ENCODE results near the gene ATG2B.
"Not testable (repeated sequence)": the region's sequence is repeated elsewhere in the genome, so short reads cannot be mapped to it uniquely, and the experiment has no call there.

The ATG2B gene

GRCh38 chr14:96252999-96253539 lies 110.1 kb downstream of the ATG2B start:
- DNase-seq (ENCODE audit: low read depth in 2 of 2) = no peak

GRCh38 chr14:96252323-96252998 lies 110.7 kb downstream of the ATG2B start:
- no peak for DNase-seq (ENCODE audit: low read depth in 2 of 2)

- DNase-seq (ENCODE audit: low read depth in 2 of 2) = no peak
These were observed 111.4 kb downstream of the ATG2B start for GRCh38 chr14:96251656-96252155.

GRCh38 chr14:96250485-96250884 lies 112.7 kb downstream of the ATG2B start:
- DNase-seq (ENCODE audit: low read depth in 2 of 2) = no peak

- DNase-seq (ENCODE audit: low read depth in 2 of 2) = no peak
These were observed 114.1 kb downstream of the ATG2B start for GRCh38 chr14:96249029-96249428.

- DNase-seq (ENCODE audit: low read depth in 2 of 2) = no peak
These were observed 116.1 kb downstream of the ATG2B start for GRCh38 chr14:96247031-96247430.

GRCh38 chr14:96246539-96246847 lies 116.6 kb downstream of the ATG2B start:
- DNase-seq (ENCODE audit: low read depth in 2 of 2) = no peak

- DNase-seq (ENCODE audit: low read depth in 2 of 2) = no peak
These were observed 117.2 kb downstream of the ATG2B start for GRCh38 chr14:96245710-96246538.

GRCh38 chr14:96245074-96245473 lies 118.1 kb downstream of the ATG2B start:
- DNase-seq (ENCODE audit: low read depth in 2 of 2) = not testable (repeated sequence)

GRCh38 chr14:96243785-96244184 lies 119.4 kb downstream of the ATG2B start:
- DNase-seq (ENCODE audit: low read depth in 2 of 2) = no peak

GRCh38 chr14:96242126-96242525 lies 121.0 kb downstream of the ATG2B start:
- DNase-seq (ENCODE audit: low read depth in 2 of 2) = no peak

GRCh38 chr14:96240641-96241040 lies 122.5 kb downstream of the ATG2B start:
- no peak for DNase-seq (ENCODE audit: low read depth in 2 of 2)

- no peak for DNase-seq (ENCODE audit: low read depth in 2 of 2)
These were observed 123.4 kb downstream of the ATG2B start for GRCh38 chr14:96239711-96240141.

GRCh38 chr14:96238676-96239265 lies 124.4 kb downstream of the ATG2B start:
- DNase-seq (ENCODE audit: low read depth in 2 of 2) = no peak

GRCh38 chr14:96237641-96238040 lies 125.5 kb downstream of the ATG2B start:
- DNase-seq (ENCODE audit: low read depth in 2 of 2) = no peak

GRCh38 chr14:96235426-96235825 lies 127.7 kb downstream of the ATG2B start:
- no peak for DNase-seq (ENCODE audit: low read depth in 2 of 2)

GRCh38 chr14:96233661-96234060 lies 129.5 kb downstream of the ATG2B start:
- no peak for DNase-seq (ENCODE audit: low read depth in 2 of 2)

GRCh38 chr14:96232506-96232905 lies 130.6 kb downstream of the ATG2B start:
- no peak for DNase-seq (ENCODE audit: low read depth in 2 of 2)

GRCh38 chr14:96231526-96232130 lies 131.5 kb downstream of the ATG2B start:
- DNase-seq (ENCODE audit: low read depth in 2 of 2) = no peak

GRCh38 chr14:96231056-96231455 lies 132.1 kb downstream of the ATG2B start:
- no peak for DNase-seq (ENCODE audit: low read depth in 2 of 2)

- no peak for DNase-seq (ENCODE audit: low read depth in 2 of 2)
These were observed 133.8 kb downstream of the ATG2B start for GRCh38 chr14:96229315-96229714.
